GM18507 (cell line): Measurements from ENCODE around the gene BSND.
"Not testable (repeated sequence)": the region's sequence is repeated elsewhere in the genome, so short reads cannot be mapped to it uniquely, and the experiment has no call there.

Experiments
- DNase-seq: peaks from one replicate; pipeline ENCODE4 v3.0.0; 2011; ENCODE audit warnings: low read depth; ENCODE audit not compliant: insufficient read length; ENCODE audit errors: extremely low spot score
- FAIRE-seq: peaks from 2 replicates; lab custom pipeline; 2011; peaks lifted over from hg19 to GRCh38; lab: Jason Lieb, UNC

Gene BSND

DNA sequence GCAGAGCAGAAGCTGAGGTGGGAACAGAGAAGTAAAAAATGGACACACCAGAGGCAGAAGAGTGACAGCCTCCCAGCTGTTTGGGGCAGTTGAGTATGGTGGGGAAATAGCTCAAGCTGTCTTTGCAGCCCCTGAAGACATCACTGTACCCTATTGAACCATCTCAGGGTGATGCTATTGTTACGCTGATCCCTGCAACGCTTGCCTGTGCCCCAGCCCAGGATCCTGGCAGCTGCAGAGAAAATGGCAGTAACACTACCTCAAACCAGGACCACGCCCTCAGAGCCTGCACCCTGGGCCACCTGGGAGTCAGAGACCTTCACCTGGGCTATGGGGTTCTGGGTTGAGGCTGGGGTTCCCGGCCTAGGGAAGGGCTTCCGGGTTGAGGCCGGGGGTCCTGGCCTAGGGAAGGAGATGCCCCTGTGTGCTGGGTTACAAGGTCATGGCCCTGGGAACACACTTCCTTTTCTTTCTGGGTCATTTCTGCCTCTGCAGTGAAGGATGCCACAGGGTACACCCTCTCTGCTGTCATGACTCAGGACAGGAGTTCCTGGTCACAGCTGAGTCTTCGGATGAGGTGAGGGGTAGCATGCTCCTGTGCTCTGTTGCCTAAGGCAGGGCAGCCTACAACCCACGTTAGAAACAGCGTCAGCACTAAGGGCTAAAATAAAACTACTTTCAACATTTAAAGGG is 11.6 kb downstream of the BSND start:
- DNase-seq (no peak), FAIRE-seq (no peak)

DNA sequence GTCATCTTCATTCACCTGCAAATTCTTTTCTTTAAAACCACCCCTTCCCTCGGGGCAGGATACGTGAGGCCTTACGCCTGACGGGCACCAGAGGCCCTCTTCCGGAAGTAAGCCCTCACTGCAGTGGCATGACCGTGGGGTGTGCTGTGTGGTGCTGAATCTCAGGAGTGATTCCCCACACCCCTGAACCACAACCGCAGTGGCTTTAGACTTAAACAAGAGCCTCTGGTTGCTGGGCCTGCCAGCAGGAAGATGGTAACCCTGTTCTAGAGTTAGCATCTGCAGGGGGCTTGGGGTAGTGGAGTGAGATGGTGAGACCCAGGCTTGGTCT is 12.1 kb downstream of the BSND start:
- no peak for FAIRE-seq
- DNase-seq = no peak

DNA sequence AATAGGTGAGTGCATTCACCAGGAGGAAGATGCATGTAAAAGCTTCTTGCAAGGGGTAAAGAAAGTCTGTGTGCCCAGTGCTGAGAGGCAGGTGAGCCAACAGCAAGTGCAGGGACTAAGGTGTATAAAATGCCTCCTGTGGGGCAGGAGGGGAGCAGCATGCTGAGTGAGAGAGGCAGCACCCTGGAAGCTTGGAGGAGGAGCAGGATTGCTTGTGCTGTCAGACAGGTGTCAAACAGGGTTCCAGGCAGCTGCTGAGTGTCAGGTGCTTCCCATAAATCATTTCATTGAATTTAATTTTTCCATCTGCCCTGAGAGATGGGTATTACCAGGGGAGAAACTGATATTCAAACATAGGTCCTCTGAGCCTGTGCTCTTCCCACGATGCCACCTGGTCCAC is 13.9 kb downstream of the BSND start:
- DNase-seq = no peak
- no peak for FAIRE-seq

DNA sequence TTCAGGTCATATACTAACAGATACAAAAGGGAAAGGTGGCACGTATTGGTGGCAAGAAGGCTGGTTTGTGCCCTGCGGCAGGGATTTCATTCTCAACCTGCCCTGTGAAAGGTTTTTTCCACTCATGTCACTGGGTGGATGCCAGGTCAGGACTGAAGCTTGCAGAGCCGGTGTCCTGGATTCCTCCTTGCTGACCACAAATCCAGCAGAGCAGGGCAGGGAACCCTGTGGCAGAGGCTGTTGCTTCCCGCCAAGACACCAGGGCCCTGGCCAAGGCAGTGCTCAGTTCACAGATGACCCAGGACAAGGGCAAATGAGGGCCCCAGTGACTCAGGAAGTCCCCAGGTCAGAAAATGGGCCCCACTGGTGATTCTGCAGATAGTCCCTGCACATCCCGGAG is 16.4 kb downstream of the BSND start:
- DNase-seq (no peak), FAIRE-seq (no peak)

DNA sequence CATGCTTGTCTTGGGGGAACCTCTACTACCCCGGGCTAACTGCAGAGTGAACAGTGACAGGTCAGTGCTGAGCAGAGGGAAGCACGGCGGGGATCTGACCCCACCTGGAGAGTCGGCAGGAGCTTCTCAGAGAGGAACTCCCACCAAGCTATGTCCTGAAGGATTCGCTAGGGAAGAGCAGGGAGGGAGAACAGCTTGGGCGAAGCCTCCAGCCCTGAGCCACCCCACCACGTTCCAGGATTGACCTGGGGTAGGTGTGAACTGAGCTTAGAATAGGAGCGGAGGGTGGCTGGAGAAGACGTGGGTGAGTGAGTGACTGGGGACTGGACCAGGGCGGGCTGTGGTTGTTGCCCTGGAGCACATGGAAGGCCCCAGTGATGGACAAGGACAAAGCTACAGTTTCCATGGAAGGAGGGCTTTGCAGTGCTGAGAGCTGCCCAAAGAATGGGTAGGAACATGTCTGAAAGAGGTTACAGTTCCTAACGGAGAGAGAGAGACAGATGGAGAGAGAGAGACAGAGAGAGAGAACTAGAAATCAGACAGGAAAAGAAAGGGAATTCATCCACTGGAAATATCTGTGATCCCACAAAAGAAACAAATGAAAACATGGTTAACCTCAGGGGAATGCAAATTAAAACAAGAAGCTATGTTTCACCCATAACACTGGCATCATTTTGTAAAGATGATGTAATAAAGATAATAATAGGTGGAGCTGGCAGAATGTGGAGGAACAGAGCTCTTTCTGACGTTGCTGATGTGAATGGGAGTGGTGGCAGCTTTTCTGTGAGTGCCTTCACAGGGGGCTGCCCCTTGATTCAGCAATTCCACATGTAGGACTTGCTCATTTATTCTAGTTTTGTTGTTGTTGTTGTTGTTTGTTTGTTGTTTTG is 17.2 kb downstream of the BSND start:
- no peak for FAIRE-seq
- DNase-seq = no peak

DNA sequence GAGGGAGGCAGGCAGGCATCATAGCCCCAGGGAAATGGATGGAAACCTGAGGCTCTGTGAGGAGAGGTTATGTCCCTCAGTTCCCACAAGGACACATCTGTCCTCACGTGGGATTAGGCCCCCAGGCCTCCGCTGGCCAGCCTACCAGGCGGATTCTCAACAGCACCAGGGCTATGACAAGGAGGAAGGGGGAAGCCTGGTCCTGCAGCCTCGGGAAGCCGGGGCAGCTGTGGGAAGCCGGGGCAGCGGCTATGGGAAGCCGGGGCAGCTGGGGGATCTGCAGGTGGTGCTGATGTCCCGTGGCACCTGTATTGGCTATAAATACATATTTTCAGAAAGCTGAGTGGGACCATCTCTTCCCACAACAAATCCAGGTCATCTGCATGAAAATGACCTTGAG is 19.7 kb downstream of the BSND start:
- DNase-seq (no peak), FAIRE-seq (no peak)

DNA sequence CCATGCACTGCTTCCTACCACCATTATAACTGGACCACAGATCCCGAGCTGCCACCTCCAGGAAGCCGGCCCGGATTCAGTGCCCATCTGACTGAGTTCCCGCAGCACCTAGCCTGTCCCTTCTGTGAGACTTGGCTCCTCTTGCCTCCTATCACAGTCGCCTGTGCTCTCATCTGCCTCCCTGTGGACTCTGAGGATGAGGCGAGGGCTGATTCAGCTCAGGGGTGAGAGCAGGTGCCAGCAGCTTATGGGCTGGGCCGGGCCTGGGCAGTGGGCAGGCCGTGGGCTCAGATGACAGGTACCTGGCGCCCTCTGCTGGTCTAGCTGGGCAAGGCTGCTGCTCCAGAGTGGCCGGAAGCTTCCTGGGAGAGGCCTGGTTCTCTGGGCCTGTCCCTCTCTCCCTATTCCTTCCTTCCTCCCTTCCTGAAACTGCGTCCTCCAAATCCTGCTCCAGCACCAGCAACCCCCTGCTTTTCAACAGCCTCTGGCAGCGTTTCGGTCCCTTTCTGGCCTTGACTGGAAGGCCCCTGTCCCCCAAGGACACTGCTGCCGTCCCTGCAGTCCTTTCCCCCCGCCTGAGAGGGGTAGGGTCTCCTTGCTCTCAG is 23.3 kb downstream of the BSND start:
- DNase-seq (peak; percentile 73), FAIRE-seq (peak; percentile 81)

DNA sequence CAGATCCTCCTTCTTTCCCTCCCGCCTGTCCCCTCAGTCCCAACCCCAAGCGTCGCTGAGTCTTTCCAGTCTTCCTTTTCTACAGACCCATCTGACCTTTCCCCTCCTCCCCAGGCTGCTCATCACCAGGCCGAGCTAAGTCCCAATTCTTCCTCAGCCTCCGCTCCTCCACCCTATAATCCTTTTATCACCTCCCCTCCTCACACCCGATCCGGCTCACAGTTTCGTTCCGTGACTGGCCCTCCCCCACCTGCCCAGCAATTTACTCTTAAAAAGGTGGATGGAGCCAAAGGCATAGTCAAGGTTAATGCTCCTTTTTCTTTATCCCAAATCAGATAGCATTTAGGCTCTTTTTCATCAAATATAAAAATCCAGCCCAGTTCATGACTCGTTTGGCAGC is 25.4 kb downstream of the BSND start:
- not testable (repeated sequence) for FAIRE-seq, DNase-seq

DNA sequence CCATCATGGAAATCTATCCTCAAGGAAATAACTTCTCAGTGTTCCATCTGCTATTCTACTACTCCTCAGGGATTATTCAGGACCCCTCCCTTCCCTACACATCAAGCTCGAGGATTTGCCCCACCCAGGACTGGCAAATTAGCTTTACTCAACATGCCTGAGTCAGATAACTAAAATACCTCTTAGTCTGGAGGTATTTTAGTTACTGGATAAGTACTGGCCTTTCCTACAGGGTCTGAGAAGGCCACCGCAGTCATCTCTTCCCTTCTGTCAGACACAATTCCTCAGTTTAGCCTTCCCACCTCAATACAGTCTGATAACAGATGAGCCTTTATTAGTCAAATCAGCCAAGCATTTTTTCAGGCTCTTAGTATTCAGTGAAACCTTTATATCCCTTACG is 27.9 kb downstream of the BSND start:
- FAIRE-seq, DNase-seq: not testable (repeated sequence)

DNA sequence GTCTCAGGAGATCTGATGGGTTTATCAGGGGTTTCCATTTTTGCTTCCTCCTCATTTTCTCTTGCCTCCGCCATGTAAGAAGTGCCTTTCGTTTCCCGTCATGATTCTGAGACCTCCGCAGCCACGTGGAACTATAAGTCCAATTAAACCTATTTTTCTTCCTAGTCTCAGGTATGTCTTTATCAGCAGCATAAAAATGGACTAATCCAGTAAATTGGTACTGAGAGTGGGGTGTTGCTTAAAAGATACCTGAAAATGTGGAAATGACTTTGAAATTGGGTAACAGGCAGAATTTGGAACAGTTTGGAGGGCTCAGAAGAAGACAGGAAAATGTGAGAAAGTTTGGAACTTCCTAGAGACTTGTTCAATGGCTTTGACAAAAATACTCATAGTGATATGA is 32.4 kb downstream of the BSND start:
- DNase-seq, FAIRE-seq: not testable (repeated sequence)

DNA sequence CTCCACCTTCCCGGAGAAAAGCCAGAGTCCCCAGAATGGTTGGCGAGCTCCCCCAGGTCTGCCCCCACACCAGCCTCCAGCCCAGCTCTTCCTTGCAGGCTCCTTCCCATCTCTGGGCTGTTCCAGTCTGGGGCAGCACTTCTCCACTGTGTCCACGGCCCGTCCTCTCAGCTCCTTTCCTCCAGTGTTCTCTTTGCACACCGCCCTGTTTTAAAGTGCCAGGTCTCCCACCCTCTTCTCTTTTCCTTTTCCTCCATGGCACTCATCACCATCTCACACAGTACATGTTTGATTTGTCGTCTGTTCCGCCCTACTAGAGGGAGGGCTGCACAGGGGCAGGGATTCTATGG is 34.5 kb downstream of the BSND start:
- DNase-seq (no peak), FAIRE-seq (no peak)

DNA sequence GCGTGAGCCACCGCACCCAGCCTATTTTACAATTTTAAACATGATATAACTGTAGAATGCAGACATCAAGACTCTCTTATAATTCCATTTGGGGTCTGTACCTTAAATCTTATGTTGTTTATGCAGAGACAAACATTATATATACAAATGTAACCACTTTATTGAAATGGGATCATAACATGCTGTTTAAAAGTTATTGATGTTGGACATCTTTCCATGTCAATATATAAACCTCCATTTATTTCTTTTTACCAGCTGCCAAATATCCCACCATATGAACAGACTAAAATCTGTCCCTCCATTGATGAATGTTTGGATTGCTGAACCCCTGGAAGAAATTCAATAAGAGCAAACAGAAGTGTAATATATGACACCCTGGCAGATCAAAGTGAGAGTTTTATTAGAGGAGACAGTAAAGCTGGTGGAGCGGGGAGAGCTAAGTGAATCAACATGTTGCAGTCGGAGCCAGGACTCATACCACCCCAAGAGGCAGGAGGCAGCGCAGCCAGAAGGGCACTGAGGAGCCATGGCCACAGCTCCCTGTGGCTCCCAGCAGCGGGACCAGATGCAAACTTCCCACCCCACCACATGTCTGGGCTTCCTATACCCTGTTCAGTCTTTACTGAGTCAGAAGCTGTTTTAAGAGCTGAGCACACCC is 35.9 kb downstream of the BSND start:
- DNase-seq = no peak
- no peak for FAIRE-seq

DNA sequence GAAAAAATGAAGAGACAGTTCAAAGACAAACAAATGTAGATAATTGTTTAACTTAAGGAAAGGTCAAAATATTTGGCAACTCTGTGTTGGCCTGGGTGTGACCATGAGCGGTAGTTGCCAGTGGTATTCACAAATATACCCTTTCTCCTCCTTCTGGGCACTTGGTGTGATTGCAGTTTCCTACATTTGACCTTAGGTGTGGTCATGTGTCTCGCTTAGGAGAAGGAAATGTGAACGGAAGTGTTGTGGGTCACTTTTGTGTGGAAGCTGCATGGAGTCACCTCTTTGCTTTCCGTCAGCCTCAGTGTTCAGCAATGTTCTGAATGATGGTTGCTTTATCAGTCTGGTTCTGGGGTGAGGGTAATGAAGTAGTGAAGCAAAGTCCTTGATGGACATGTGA is 37.2 kb downstream of the BSND start:
- no peak for FAIRE-seq

DNA sequence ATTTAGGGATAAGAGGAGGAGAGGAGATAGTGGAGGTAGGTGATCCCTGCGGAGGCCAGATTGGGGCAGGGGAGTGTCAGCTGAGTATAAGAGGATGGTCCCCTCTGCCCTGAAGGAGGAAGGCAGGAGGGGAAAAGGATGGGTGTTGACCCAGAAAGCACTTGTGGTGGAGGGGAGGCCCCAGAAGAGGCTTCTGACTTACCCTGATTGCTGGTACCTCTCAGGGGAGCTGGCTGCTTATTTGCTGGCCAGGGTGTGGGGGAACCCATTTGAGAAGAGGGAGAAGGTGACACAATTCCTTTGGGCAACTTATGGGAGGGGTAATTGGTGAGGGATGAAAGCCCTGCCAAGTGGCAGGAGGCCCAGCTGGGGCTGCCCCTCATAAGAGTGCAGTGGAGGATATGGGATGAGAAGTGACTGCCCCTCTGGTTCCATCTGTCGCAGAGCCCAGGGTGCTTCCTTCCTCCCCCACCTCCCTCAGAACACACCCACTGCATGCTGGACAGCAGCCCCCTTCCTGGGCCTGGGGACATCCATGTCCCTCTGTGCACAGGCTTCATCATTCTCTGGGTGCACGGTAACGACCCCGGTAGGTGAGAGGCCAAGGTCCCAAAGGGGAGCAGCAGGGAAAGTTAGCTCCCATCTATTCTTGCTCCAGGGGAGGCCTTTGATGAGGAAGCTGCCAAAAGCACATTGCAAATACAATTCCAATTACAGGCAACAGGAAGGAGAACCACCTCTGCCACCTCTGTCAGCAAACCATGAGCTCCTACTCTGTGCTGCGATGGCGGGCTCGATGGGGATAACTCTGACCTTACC is 39.2 kb downstream of the BSND start:
- FAIRE-seq (no peak), DNase-seq (no peak)

More for the DNA sequence above, 37.2 kb downstream of the BSND start:
- DNase-seq = no peak

DNA sequence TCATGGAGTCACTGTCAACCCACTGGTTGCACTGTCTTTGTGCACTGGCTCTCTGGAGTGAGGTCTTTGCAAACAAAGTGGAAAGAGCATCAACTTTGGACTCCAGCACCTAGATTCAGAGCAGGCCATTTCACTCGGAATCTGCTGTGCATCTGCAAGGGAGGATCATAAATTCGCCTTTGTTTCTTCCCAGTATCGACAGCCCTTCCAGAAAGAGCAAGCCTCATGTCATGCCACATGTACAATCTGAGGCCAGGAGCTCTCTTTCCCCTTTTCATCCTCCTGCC is 39.8 kb downstream of the BSND start:
- no peak for FAIRE-seq
- DNase-seq = no peak

DNA sequence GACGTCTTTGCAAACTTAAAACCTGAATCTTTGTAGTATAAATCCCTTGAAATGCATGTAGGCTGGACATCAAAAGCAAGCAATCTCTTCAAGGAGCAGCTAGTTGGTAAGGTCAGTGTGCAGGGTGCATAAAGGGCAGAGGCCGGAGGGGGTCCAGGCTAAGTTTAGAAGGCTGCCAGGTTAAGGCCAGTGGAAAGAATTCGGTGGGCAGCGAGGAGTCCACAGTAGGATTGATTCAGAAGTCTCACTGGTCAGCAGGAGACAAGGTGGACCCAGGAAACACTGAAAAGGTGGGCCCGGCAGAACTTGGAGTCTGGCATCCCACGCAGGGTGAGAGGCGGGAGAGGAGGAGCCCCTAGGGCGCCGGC is 40.2 kb downstream of the BSND start:
- no peak for FAIRE-seq
- no peak for DNase-seq

DNA sequence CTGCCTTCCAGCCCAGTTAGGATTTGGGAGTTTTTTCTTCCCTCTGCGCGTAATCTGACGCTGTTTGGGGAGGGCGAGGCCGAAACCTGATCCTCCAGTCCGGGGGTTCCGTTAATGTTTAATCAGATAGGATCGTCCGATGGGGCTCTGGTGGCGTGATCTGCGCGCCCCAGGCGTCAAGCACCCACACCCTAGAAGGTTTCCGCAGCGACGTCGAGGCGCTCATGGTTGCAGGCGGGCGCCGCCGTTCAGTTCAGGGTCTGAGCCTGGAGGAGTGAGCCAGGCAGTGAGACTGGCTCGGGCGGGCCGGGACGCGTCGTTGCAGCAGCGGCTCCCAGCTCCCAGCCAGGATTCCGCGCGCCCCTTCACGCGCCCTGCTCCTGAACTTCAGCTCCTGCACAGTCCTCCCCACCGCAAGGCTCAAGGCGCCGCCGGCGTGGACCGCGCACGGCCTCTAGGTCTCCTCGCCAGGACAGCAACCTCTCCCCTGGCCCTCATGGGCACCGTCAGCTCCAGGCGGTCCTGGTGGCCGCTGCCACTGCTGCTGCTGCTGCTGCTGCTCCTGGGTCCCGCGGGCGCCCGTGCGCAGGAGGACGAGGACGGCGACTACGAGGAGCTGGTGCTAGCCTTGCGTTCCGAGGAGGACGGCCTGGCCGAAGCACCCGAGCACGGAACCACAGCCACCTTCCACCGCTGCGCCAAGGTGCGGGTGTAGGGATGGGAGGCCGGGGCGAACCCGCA is 40.8 kb downstream of the BSND start, which contains the start of gene PCSK9:
Gene PCSK9, plus strand, starts transcription at position 207 of the 741 bp plus-strand sequence. Its CDS starts 290 bp downstream, at position 497.
- no peak for DNase-seq

DNA sequence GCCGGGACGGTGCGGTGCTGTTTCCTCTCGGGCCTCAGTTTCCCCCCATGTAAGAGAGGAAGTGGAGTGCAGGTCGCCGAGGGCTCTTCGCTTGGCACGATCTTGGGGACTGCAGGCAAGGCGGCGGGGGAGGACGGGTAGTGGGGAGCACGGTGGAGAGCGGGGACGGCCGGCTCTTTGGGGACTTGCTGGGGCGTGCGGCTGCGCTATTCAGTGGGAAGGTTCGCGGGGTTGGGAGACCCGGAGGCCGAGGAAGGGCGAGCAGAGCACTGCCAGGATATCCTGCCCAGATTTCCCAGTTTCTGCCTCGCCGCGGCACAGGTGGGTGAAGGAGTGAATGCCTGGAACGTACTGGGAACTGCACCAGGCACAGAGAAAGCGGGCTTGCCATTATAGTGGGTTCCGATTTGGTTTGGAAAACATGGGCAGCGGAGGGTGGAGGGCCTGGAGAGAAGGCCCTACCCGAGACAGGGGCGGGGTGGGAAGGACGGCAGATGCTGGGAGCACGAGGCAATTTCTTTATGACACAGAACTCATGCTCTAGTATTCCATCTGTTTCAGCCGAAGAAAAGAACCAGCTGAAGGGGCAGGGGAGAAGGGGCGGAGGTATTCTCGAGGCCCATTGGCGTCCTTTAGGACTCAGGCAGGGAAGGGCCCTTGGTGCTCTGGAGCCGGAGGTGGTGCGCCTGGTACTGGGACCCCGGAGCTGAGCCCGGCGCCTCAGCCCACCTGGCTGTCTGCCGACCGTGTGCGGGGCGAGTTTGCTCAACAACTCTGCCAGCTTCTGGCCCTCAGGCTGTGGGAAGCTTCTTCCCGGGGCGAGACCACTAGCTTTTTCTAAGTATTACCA is 41.6 kb downstream of the BSND start:
- DNase-seq (no peak), FAIRE-seq (no peak)

More for the DNA sequence above, 40.8 kb downstream of the BSND start, which contains the start of gene PCSK9:
- no peak for FAIRE-seq
